Kidney glomerular epithelial cell (primary cell): Measurements from ENCODE around the gene CELA3A.
"Not testable (repeated sequence)": the region's sequence is repeated elsewhere in the genome, so short reads cannot be mapped to it uniquely, and the experiment has no call there.

Source experiments
- DNase-seq: peaks from one replicate; lab custom pipeline; 2025; lab: John Stamatoyannopoulos, UW

The CELA3A gene

DNA sequence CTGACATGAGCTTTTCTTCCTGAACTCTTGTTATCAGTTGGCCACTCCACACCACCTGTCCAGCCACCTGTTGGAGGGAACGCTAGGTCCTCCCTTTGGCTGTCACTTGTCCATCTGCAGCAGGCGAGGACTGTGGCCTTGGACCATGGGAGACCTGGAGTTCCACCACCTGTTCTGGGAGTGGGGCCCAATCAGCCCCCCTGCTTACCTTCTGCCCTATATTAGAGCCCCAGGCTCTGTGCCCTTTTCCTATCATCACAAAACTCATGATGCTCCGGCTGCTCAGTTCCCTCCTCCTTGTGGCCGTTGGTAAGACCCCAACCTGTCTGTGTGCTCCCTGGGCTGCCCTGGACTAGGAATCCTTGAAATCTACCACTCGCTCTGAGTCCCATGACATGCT is at the start of gene CELA3A:
TSS of gene CELA3A (plus strand) at position 249 of the 400 bp plus-strand sequence. CDS start at position 267, 18 bp downstream.
- DNase-seq: no peak

- DNase-seq: no peak
Observed at GRCh38 chr1:21952786-21953520, 48.5 kb upstream of the CELA3A start.

- DNase-seq: no peak
Observed at GRCh38 chr1:21955058-21955457, 46.4 kb upstream of the CELA3A start.

DNA sequence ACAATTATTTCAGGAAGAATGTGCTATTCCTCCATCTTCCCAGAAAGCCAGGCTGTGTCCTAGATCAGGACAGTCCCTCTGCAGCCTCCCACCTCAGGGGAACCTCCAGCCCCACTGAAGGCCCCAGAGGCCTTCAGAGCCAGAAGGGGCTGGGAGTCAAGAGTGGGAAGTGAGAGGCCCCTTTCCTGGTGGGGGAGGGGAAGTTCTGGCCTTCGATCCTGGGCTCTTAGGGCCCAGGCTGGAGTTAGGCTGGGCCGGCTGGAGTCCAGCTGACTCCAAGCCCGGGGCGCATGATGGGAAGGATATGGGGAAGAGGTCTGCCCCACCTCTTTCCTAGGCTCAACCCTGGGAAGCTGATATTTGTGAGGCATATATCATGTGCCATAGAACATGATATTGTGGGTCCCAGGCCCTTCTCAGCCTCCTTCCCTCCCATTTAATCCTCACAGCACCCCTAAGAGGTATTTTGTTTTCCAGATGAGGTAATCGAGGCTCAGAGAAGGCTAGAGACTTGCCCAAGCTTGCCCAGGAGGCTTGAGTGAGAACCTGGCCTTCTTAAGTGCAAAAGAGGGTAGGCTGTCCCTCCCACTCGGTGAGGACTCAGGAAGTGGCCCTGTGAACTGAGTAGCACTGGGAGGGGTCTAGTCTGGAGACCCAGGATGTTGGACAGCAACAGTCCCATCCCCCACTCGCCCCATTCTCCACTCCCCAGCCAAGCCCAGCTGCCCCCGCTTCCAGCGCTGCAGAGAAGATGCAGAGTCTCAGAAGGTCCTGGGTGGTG is 45.8 kb upstream of the CELA3A start:
- no peak for DNase-seq

- peak; percentile 93 for DNase-seq
Observed at GRCh38 chr1:21956720-21957552, 44.5 kb upstream of the CELA3A start.

GRCh38 chr1:21961337-21961736 is 40.1 kb upstream of the CELA3A start:
- DNase-seq: no peak

- no peak for DNase-seq
Observed at GRCh38 chr1:21961799-21962198, 39.7 kb upstream of the CELA3A start.

DNA sequence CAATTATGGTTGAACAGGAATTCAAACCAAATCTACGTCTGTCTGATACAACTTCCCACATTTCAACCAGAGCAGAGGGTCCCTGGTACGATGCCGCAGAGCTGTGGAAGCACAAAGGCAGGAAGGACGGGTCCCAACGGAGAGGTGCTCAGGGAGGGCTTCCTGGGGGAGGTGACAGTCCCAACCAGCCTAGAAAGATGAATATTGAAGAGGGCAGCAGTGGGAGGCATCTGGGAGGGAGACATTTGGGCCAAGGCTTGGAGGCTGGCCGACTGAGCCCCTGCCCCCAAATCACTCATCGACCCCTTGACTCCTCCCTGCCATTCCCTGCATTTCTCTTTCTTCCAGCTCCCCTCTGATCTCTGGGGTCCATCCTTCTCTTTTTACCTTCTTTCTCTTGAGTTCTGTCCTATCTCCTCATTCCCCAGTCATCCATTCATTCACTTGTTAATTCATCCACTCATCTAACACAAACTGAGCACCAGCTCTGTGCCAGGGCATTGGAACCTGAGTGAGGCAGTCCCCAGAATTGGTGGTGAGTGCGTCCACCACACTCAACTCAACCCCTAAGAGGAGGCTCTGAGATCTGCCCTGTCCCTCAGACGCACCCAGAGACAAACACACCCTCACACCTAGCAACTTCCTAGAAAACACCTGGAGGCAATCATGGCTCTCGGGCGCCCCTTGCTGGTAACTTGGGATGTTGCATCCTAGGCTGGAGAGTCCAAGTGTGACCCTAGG is 37.8 kb upstream of the CELA3A start:
- peak; percentile 76 for DNase-seq

GRCh38 chr1:21966247-21967000 is 35.0 kb upstream of the CELA3A start:
- peak; percentile 68 for DNase-seq

DNA sequence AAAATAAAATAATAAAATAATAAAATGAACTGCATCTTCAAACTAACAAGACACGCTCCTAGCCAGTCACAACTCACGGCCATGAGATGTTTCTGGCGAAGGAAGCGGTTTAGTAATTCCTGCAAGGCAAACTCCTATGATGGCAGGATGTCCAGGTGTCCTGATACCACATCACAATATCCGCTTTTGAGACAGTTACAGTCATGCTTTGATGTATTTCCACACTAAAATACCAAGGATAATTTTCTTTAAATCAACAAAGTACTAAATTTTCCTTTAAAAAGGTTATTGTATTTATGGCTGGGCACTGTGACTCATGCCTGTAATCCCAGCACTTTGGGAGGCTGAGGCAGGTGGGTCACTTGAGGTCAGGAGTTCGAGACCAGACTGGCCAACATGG is 34.2 kb upstream of the CELA3A start:
- DNase-seq: not testable (repeated sequence)

GRCh38 chr1:21969066-21969465 is 32.4 kb upstream of the CELA3A start:
- DNase-seq: not testable (repeated sequence)

GRCh38 chr1:21970523-21970922 is 30.9 kb upstream of the CELA3A start:
- not testable (repeated sequence) for DNase-seq

DNA sequence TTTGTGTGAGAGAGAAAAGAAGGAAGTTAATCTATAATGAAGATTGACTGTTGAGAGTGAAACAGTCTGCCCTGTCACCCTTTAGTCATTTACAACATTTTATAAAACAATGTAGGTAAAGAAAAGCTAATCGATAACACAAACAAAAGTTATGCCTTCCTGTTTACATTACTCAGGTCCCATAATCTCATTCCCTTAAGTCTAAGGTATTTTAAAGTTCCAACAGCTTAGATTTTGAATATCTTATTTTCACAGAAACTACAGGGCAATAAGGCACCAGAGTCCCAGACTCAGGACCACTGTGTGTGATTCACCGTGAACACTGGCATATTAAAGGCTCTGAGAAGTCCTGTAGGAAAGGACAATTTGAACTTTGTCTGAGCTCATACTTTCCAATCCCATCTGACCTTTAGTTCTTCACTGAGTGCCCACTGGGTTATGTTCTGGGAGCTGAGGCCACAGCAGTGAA is 28.4 kb upstream of the CELA3A start:
- not testable (repeated sequence) for DNase-seq

GRCh38 chr1:21973948-21974347 is 27.5 kb upstream of the CELA3A start:
- not testable (repeated sequence) for DNase-seq

- not testable (repeated sequence) for DNase-seq
Observed at GRCh38 chr1:21974699-21975098, 26.8 kb upstream of the CELA3A start.

- DNase-seq: not testable (repeated sequence)
Observed at GRCh38 chr1:21975296-21975695, 26.2 kb upstream of the CELA3A start.

- not testable (repeated sequence) for DNase-seq
Observed at GRCh38 chr1:21976703-21977239, 24.7 kb upstream of the CELA3A start, which contains the start of gene CELA3B. Gene CELA3B (plus strand): TSS chr1:21977022. CDS start chr1:21977040, 18 bp downstream.

DNA sequence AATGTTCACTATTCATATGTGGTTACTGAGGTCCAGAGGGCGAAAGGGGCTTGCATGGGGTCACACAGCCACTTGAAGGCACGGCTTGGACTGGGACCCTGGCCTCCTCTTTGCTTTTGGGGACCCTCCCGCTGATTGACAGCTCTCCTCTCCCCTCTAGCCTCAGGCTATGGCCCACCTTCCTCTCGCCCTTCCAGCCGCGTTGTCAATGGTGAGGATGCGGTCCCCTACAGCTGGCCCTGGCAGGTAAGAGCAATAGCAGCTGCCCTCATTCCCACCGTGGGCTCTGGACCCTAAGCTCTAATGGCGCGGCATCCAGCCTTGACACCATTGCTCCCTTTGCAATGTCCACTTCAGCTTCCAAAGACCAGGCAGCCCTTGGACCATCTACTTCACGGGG is 23.2 kb upstream of the CELA3A start:
- not testable (repeated sequence) for DNase-seq

DNA sequence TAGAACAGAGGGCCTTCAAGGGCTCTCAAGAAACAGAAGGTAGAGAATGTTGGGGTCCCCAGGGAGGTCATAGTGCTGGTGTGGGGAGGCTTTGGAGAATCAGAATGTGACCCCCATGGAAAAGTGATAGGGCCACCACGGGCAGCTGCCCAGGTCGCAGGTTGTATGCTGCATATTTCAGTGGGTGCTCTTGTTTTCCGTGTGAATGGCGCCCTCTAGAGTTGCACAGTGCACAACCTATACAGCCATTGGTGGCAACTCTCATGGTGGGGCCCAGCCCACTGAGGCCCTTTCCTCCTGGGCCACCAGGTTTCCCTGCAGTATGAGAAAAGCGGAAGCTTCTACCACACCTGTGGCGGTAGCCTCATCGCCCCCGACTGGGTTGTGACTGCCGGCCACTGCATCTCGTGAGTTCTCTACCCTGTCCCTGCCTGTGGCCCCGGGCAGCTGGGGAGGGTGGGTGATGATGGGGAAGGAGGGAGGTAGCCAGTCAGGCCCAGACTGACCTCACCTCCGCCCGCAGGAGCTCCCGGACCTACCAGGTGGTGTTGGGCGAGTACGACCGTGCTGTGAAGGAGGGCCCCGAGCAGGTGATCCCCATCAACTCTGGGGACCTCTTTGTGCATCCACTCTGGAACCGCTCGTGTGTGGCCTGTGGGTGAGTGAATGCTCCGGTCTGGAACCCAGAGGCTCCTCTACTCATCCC is 20.8 kb upstream of the CELA3A start:
- not testable (repeated sequence) for DNase-seq

DNA sequence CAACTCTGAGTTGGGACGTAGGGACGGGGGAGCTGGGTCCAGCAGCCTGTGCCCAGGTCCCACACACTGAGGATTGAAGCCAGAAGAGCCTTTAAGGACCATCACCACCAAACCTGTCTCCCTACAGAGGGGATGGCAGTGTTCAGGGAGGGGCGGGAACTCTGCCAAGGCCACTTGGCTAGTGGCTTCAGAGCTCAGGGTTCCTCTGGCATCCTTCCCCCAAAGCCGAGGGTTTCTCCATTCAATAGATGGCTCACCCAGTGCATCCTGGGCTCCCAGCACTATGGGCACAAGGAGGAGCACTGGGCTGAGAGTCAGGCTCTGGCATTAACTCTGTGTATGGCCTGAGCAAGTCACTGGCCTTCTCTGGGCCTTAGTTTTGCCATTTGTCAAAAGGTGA is 20.2 kb upstream of the CELA3A start:
- not testable (repeated sequence) for DNase-seq
